ENCODE data around the gene ZCCHC24.
"Not testable (repeated sequence)": the region's sequence is repeated elsewhere in the genome, so short reads cannot be mapped to it uniquely, and the experiment has no call there.

ZCCHC24 gene

GRCh38 chr10:79335094-79335469, 110.3 kb downstream of the ZCCHC24 start:
- no peak for DNase-seq (ENCODE audit: low spot score in 2 of 2)

GRCh38 chr10:79334573-79334972, 110.9 kb downstream of the ZCCHC24 start:
- Histone ChIP-seq H3K27me3 (ENCODE audit: low read depth) (no peaks in the 10 kb centered on the region), H3K9me3 (no peaks in the 10 kb centered on the region), H3K36me3 (replicated peaks) (no peaks in the 10 kb centered on the region), H3K4me3 (no peak overlapping the region), H3K4me1 (no peaks in the 10 kb centered on the region)
- in situ Hi-C loops (cut with MboI; ENCODE audit: low sequenced_read_pairs): no loop called here
- no peak for DNase-seq (ENCODE audit: low spot score in 2 of 2)

More at GRCh38 chr10:79335094-79335469, 110.3 kb downstream of the ZCCHC24 start:
- in situ Hi-C loops (cut with MboI; ENCODE audit: low sequenced_read_pairs): no loop called here
- Histone ChIP-seq H3K4me3 (no peak overlapping the region), H3K36me3 (replicated peaks) (no peaks in the 10 kb centered on the region), H3K27me3 (ENCODE audit: low read depth) (no peaks in the 10 kb centered on the region), H3K4me1 (no peaks in the 10 kb centered on the region), H3K9me3 (no peaks in the 10 kb centered on the region)

- Histone ChIP-seq H3K4me3 (no peak overlapping the region), H3K4me1 (no peaks in the 10 kb centered on the region), H3K36me3 (replicated peaks) (no peaks in the 10 kb centered on the region), H3K9me3 (no peaks in the 10 kb centered on the region), H3K27me3 (ENCODE audit: low read depth) (no peaks in the 10 kb centered on the region)
- no peak for DNase-seq (ENCODE audit: low spot score in 2 of 2)
- in situ Hi-C loops (cut with MboI; ENCODE audit: low sequenced_read_pairs): no loop called here
These were observed 111.9 kb downstream of the ZCCHC24 start for GRCh38 chr10:79333513-79333912.

GRCh38 chr10:79332610-79333315, 112.7 kb downstream of the ZCCHC24 start:
- H3K36me3 ChIP-seq (replicated peaks); H3K4me3 ChIP-seq; DNase-seq (ENCODE audit: low spot score in 2 of 2); H3K27me3 ChIP-seq (ENCODE audit: low read depth); in situ Hi-C loops (cut with MboI; ENCODE audit: low sequenced_read_pairs); H3K9me3 ChIP-seq; H3K4me1 ChIP-seq: not testable (repeated sequence)

Data from HAP-1 (cell line).